Fibroblast of skin of left quadriceps (primary cell): ENCODE data around the gene SEMA4C.
A peak's percentile ranks its signal among the peaks of the same experiment; 100 is the strongest.
"Not testable (repeated sequence)": the region's sequence is repeated elsewhere in the genome, so short reads cannot be mapped to it uniquely, and the experiment has no call there.

ENCODE experiments used
- DNase-seq, 2 experiments: peaks; one replicate each; pipeline ENCODE4 v3.0.0-alpha.2; 2013; ENCODE audit warnings: low read depth in 2 of 2

Gene SEMA4C

DNA sequence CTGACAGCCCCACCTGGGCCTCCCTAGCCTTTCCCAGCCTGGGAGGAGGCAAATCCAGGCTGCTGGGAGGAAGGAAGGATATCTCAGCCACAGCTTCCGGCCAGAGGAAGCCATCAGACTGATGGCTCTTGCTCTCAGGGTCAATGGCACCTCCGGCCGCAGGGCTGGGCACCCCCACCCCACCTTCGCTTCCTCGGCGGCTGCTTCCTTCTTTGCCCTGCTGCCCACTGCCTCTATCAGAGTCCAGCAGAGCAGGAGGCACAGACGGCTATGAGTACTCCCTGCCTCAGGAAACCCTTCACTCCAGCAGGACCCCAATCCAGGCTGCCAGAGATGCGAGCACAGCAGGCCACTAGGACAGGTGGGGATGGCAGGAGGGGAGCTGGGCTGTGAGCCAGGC is 3.3 kb downstream of the SEMA4C start:
- DNase-seq: no peak

DNA sequence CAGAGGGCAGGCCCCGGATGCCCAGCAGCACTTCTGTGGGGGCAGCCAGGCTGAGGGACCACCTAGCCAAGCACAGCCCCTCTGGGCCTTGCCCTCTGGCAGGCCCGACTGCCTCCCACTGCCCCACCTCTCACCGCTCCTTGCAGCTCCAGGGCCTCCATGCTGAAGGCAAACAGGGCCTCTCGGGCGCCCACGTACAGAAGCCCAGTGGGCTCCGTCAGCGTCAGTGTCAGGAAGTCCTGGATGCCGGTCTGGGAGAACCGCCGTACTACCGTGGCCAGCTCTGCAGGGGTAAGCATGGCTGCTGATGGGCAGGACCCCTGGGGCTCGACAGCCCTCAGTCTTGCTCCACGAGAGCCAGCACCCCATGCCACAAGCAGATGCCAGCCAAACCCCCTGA is 3.7 kb downstream of the SEMA4C start:
- DNase-seq: no peak

DNA sequence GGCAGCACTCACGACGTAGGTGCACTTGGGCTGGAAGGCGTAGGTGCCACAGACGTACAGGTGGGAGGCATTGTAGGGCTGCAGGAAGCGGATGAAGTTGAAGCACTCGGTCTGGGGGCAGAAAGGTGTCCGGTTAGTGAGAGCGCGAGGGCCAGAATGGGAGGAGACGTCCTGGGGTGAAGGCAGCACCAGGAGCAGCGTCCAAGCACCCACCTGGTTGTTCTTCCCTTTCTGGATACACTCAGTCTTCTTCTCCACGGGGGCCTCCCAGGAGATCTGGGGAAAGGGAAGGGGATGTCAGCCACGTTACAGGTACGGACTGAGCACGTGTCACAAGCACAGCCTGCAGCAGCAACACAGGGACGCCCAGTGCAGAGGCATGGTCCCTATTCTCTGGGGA is 4.2 kb downstream of the SEMA4C start:
- DNase-seq: no peak

DNA sequence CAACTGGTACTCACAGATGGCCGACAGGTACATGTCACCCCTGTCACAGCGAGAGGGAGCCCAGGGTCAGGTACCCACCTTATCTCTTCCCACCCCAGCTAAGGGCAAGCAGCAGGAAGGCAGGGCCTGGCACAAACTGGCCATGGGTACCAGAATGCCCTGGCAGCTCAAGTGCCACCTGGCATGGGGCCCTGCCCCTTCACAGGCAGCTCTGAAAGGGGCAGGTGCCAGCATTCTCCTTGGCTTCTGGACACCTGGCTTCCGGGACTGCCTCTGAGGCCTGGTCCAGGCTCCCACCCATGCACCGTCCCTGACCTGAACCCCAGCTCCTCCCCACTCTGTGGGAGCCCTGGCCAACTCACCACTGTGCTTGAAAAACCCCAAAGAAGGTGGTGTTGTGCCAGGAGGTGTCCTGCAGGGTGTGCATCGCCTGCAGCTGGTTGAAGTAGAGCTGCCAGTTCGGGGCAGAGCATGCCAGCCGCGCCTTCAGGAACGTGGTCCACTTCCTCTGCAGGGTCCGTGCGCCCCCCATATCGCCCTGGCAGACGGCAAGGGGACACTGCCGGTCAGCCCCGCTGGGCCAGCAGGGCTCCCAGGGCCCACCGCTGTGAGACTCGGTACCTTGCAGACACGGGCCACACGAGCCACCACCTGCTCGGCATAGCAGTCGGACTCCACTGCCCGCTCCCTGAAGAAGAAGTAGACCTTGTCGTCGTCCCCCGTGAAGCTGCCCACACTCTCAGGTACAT is 5.4 kb downstream of the SEMA4C start:
- no peak for DNase-seq

DNA sequence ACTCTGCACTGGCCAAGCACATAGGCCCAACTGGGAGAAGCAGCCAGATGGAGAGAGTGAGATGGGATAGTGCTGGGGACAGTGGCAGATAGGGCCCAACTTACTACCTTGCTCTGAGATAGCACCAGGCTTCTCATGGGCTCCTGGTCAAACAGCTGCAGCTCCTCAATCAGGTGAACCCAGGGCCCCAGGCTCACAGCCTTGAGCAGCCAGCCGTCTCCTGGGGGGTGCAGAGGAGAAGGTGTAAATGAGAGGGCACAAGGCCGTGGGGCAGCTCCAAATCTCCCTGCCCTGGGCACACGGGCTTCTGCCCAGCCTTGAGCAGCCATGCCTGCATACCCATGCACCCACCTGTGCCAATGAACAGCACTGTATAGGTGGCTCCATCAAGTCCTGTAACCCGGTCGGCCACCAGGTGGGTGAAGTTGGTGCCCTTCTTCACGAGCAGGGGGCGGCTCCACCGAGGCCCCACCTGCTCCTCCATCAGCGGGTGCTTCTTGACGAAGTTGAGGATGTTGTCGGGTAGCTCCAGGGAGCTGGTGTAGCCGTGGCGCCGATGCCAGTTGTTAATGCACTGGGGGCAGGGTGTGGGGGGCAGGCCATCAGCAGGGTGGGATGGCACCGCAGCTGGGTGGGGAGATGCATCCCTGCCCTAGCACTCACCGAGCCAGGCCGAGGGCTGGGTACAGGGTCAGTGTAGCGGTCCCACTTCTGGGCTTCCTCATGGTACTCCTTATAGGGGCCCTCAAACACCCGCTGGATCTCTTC is 6.1 kb downstream of the SEMA4C start:
- no peak for DNase-seq

- DNase-seq: not testable (repeated sequence)
Observed at GRCh38 chr2:96863056-96863455, 6.8 kb downstream of the SEMA4C start.

- no peak for DNase-seq
Observed at GRCh38 chr2:96861074-96861473, 8.8 kb downstream of the SEMA4C start.

- DNase-seq: no peak
Observed at GRCh38 chr2:96860065-96861029, 9.5 kb downstream of the SEMA4C start.

DNA sequence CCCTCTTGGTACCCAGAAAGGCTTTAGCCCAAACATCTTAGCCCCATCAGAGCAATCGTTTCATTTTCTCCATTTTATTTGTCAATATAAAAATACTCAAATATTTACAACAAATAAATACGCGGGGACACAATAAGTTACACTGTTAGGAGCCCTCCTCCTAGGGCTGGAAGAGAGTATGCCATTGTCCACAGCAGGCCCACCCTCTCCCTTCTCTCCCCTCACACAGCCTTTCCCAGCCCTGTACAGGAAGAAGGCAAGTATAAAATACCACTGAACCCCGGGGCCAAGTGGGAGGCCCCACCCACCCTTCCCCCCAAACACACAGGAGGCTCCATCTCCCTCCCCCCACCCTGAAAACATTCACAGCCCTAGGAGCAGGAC is 10.2 kb downstream of the SEMA4C start:
- no peak for DNase-seq

GRCh38 chr2:96859099-96859649 is 10.7 kb downstream of the SEMA4C start:
- no peak for DNase-seq

GRCh38 chr2:96857667-96858372 is 12.1 kb downstream of the SEMA4C start, which contains the start of gene ANKRD39:
Gene ANKRD39 (minus strand): TSS chr2:96858016. CDS start chr2:96857987, 29 bp downstream.
- peak; percentile 95 to 96 for DNase-seq

GRCh38 chr2:96856776-96857666 is 12.9 kb downstream of the SEMA4C start:
- no peak for DNase-seq

GRCh38 chr2:96853321-96853720 is 16.6 kb downstream of the SEMA4C start:
- DNase-seq: no peak

GRCh38 chr2:96852667-96853066 is 17.2 kb downstream of the SEMA4C start:
- no peak for DNase-seq

DNA sequence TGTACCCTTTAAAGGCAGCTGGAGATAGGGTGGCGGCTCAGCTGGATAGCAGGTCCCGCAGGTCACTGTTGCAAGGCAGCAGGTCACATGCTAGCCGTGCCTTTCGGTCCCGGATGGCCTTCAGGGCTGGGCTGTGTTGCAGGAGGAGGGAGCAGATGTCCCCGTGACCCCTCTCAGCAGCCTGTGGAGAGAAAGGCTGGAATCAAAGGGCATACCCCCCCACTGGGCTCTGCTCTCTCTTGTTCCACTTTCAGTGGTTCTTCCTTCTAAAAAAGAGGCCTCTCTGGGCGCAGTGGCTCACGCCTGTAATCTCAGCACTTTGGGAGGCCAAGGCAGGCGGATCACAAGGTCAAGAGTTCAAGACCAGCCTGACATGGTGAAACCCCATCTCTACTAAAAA is 21.6 kb downstream of the SEMA4C start:
- no peak for DNase-seq

DNA sequence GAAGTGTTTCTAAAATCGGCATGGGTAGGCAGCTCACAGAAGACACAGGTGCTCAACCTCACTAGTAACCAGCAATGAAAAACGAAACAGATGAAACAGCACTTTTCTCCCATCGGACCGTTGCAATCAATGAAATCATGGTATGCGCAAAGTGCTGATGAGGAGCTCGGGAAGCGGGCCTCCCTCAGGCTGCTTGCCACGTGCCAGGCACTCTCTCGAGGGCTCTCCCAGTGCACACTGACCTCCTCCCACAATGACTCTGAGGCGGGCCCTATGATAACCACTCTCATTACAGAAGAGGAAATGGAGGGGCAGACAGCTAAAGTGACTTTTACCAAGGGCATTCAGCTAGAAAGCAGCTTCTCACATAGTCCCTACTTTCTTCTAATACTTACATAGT is 22.3 kb downstream of the SEMA4C start:
- no peak for DNase-seq

DNA sequence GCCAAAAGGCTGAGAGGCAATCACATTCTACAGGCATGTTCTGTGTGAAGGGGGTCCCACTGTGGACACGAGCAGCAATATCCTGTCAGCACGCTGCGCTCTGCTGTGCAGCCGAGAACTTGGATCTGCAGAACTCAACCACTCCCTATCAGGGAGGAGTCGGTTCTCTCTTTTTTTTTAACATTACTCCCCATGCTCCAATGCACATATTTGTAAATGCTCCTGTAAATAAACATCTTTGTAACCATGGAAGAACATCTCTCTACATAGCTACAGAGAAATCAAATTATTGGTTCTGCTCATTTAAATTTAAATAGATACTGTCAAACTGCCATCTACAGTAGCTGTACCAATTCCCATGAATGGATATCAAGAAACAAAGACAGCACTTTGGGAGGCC is 23.1 kb downstream of the SEMA4C start:
- no peak for DNase-seq

- no peak for DNase-seq
Observed at GRCh38 chr2:96844405-96844808, 25.5 kb downstream of the SEMA4C start.

- no peak for DNase-seq
Observed at GRCh38 chr2:96843538-96844268, 26.2 kb downstream of the SEMA4C start, which contains the start of gene ANKRD23. Gene ANKRD23 (minus strand): TSS chr2:96844021. CDS start chr2:96843992, 29 bp downstream.
